ENCODE measurements around the gene BLNK.
"Not testable (repeated sequence)": the region's sequence is repeated elsewhere in the genome, so short reads cannot be mapped to it uniquely, and the experiment has no call there.

Gene BLNK

GRCh38 chr10:96230527-96230926, 40.8 kb downstream of the BLNK start:
- in situ Hi-C loops (cut with MboI; ENCODE audit: low sequenced_read_pairs) = no loop called here

- in situ Hi-C loops (cut with MboI; ENCODE audit: low sequenced_read_pairs) = no loop called here
Measured at GRCh38 chr10:96229568-96230030, 41.8 kb downstream of the BLNK start.

GRCh38 chr10:96228408-96228994, 42.9 kb downstream of the BLNK start:
- in situ Hi-C loops (cut with MboI; ENCODE audit: low sequenced_read_pairs) = no loop called here

GRCh38 chr10:96227206-96227605, 44.2 kb downstream of the BLNK start:
- in situ Hi-C loops (cut with MboI; ENCODE audit: low sequenced_read_pairs) = no loop called here

- in situ Hi-C loops (cut with MboI; ENCODE audit: low sequenced_read_pairs) = no loop called here
Measured at GRCh38 chr10:96225119-96225518, 46.2 kb downstream of the BLNK start.

GRCh38 chr10:96222908-96223307, 48.5 kb downstream of the BLNK start:
- in situ Hi-C loops (cut with MboI; ENCODE audit: low sequenced_read_pairs) = no loop called here

- in situ Hi-C loops (cut with MboI; ENCODE audit: low sequenced_read_pairs) = no loop called here
Measured at GRCh38 chr10:96222441-96222840, 48.9 kb downstream of the BLNK start.

- in situ Hi-C loops (cut with MboI; ENCODE audit: low sequenced_read_pairs) = no loop called here
Measured at GRCh38 chr10:96218826-96219225, 52.5 kb downstream of the BLNK start.

- in situ Hi-C loops (cut with MboI; ENCODE audit: low sequenced_read_pairs) = no loop called here
Measured at GRCh38 chr10:96217711-96218110, 53.7 kb downstream of the BLNK start.

- in situ Hi-C loops (cut with MboI; ENCODE audit: low sequenced_read_pairs) = no loop called here
Measured at GRCh38 chr10:96216775-96217174, 54.6 kb downstream of the BLNK start.

- in situ Hi-C loops (cut with MboI; ENCODE audit: low sequenced_read_pairs) = no loop called here
Measured at GRCh38 chr10:96212911-96213310, 58.5 kb downstream of the BLNK start.

GRCh38 chr10:96211764-96212163, 59.6 kb downstream of the BLNK start:
- in situ Hi-C loops (cut with MboI; ENCODE audit: low sequenced_read_pairs) = no loop called here

- in situ Hi-C loops (cut with MboI; ENCODE audit: low sequenced_read_pairs) = no loop called here
Measured at GRCh38 chr10:96208946-96209345, 62.4 kb downstream of the BLNK start.

- in situ Hi-C loops (cut with MboI; ENCODE audit: low sequenced_read_pairs) = no loop called here
Measured at GRCh38 chr10:96208271-96208670, 63.1 kb downstream of the BLNK start.

- in situ Hi-C loops (cut with MboI; ENCODE audit: low sequenced_read_pairs) = no loop called here
Measured at GRCh38 chr10:96205580-96205979, 65.8 kb downstream of the BLNK start.

GRCh38 chr10:96201525-96201924, 69.8 kb downstream of the BLNK start:
- in situ Hi-C loops (cut with MboI; ENCODE audit: low sequenced_read_pairs) = no loop called here

GRCh38 chr10:96189505-96189904, 81.9 kb downstream of the BLNK start:
- in situ Hi-C loops (cut with MboI; ENCODE audit: low sequenced_read_pairs) = not testable (repeated sequence)

GRCh38 chr10:96188916-96189315, 82.5 kb downstream of the BLNK start:
- in situ Hi-C loops (cut with MboI; ENCODE audit: low sequenced_read_pairs) = no loop called here

GRCh38 chr10:96188421-96188820, 82.9 kb downstream of the BLNK start:
- in situ Hi-C loops (cut with MboI; ENCODE audit: low sequenced_read_pairs) = no loop called here

- in situ Hi-C loops (cut with MboI; ENCODE audit: low sequenced_read_pairs) = no loop called here
Measured at GRCh38 chr10:96176985-96177384, 94.4 kb downstream of the BLNK start.

GRCh38 chr10:96172666-96173065, 98.7 kb downstream of the BLNK start:
- in situ Hi-C loops (cut with MboI; ENCODE audit: low sequenced_read_pairs) = no loop called here

GRCh38 chr10:96170230-96170629, 101.1 kb downstream of the BLNK start:
- in situ Hi-C loops (cut with MboI; ENCODE audit: low sequenced_read_pairs) = no loop called here

- in situ Hi-C loops (cut with MboI; ENCODE audit: low sequenced_read_pairs) = no loop called here
Measured at GRCh38 chr10:96168546-96168945, 102.8 kb downstream of the BLNK start.
